Keratinocyte (primary cell): ENCODE data around the gene SARS2.

ENCODE experiments used
- EZH2 ChIP-seq: IDR thresholded peaks from one replicate; pipeline ENCODE4 v1.6.1; 2012; ENCODE audit warnings: inconsistent platforms, mild to moderate bottlenecking, low read length, moderate library complexity
- TF ChIP-seq, protein P1 (sequence below), 3 experiments: IDR thresholded peaks in 1 of 3; conservative IDR thresholded peaks in 1 of 3; optimal IDR thresholded peaks in 1 of 3; 2 replicates in 2 of 3; 3 replicates in 1 of 3; pipeline versions ENCODE3 to v1.5.1; 2011; ENCODE audit warnings: low read length in 3 of 3, mild to moderate bottlenecking in 3 of 3, moderate library complexity in 2 of 3, control low read depth in 1 of 3, inconsistent platforms in 1 of 3; ENCODE audit not compliant: insufficient read depth in 2 of 3; ENCODE audit errors: extremely low read depth in 1 of 3

DNA sequence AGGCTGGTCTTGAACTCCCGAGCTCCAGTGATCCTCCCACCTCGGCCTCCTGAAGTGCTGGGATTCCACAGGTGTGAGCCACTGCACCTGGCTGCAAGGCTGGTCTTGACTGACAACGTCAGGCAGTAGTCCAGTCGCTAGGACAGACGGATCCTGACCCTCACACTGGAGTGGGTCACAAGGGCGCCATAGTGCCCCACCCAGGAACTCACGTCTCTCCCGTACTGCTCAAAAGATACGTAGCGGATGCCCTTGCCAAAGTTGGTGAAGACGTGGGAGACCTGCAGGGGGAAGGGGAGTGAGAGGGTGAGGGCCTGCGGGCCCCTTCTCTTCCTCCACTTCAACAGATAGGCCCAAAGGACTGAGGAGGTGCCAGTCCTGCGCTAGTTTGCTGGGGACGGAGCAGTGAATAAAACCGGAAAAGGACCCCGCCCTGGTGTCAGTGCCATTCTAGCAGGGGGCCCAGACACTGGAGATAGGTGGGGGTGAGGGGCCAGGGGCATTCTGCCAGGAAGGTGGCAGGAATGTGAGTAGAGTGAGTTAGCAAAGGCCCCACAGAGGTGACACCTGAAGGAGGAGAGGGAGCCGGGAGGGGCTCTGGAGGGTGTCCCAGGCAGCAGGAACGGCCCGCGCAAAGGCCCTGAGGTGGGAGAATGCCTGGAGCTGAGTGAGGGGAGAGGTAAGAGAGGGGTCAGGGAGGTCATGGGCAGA, 12.1 kb upstream of the SARS2 start:
- TF ChIP-seq, protein P1, sequence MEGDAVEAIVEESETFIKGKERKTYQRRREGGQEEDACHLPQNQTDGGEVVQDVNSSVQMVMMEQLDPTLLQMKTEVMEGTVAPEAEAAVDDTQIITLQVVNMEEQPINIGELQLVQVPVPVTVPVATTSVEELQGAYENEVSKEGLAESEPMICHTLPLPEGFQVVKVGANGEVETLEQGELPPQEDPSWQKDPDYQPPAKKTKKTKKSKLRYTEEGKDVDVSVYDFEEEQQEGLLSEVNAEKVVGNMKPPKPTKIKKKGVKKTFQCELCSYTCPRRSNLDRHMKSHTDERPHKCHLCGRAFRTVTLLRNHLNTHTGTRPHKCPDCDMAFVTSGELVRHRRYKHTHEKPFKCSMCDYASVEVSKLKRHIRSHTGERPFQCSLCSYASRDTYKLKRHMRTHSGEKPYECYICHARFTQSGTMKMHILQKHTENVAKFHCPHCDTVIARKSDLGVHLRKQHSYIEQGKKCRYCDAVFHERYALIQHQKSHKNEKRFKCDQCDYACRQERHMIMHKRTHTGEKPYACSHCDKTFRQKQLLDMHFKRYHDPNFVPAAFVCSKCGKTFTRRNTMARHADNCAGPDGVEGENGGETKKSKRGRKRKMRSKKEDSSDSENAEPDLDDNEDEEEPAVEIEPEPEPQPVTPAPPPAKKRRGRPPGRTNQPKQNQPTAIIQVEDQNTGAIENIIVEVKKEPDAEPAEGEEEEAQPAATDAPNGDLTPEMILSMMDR (optimal IDR thresholded peaks at IDR 0.05 in 1 of 3, IDR thresholded peaks at IDR 0.05 in 1 of 3, conservative IDR thresholded peaks at IDR 0.05 in 1 of 3; ENCODE audit: extremely low read depth in 1 of 3, insufficient read depth in 2 of 3, low read length in 3 of 3): no peak
- no peak for TF ChIP-seq EZH2
